ENCODE measurements around the gene NIN. TPM values are rescaled to one million over a fixed set of nuclear protein-coding genes. Genes with fewer than 3 reads are reported as not detected.
"Not testable (repeated sequence)": the region's sequence is repeated elsewhere in the genome, so short reads cannot be mapped to it uniquely, and the experiment has no call there.

NIN gene
- total RNA-seq, 6 experiments from 2014 or later = 43.7 to 66.3 (median 57.4) TPM

- H3K9me3 Mint-ChIP-seq = no peaks in the 10 kb centered on the region
- DNase-seq = no peak
- H3K36me3 Mint-ChIP-seq (ENCODE audit: low read depth) = peaks cover 8% of the 10 kb centered on the region; the same call in 1 of the 2 replicates
- no peaks in the 10 kb centered on the region for H3K27me3 Mint-ChIP-seq (ENCODE audit: insufficient read depth)
- H3K4me3 Mint-ChIP-seq = no peak overlapping the region
- peaks cover 44% of the 10 kb centered on the region for H3K4me1 Mint-ChIP-seq (ENCODE audit: low read depth)
- H3K27ac Mint-ChIP-seq = no peak overlapping the region
- TF ChIP-seq CTCF (IDR thresholded peaks at IDR 0.05) = no peak
Observed at GRCh38 chr14:50822501-50823042, 8.4 kb downstream of the NIN start.

- TF ChIP-seq CTCF (IDR thresholded peaks at IDR 0.05) = no peak
- Mint-ChIP-seq H3K4me3 (no peak overlapping the region), H3K27ac (0 out of 2 replicates have a peak overlapping the region, but pooled peaks have one; percentile 10), H3K36me3 (ENCODE audit: low read depth) (peaks cover 8% of the 10 kb centered on the region; the same call in 1 of the 2 replicates), H3K9me3 (no peaks in the 10 kb centered on the region), H3K27me3 (ENCODE audit: insufficient read depth) (no peaks in the 10 kb centered on the region; the same call in 1 of the 2 replicates), H3K4me1 (ENCODE audit: low read depth) (peaks cover 49% of the 10 kb centered on the region)
- no peak for DNase-seq
Observed at GRCh38 chr14:50821510-50822464, 9.2 kb downstream of the NIN start.

DNA sequence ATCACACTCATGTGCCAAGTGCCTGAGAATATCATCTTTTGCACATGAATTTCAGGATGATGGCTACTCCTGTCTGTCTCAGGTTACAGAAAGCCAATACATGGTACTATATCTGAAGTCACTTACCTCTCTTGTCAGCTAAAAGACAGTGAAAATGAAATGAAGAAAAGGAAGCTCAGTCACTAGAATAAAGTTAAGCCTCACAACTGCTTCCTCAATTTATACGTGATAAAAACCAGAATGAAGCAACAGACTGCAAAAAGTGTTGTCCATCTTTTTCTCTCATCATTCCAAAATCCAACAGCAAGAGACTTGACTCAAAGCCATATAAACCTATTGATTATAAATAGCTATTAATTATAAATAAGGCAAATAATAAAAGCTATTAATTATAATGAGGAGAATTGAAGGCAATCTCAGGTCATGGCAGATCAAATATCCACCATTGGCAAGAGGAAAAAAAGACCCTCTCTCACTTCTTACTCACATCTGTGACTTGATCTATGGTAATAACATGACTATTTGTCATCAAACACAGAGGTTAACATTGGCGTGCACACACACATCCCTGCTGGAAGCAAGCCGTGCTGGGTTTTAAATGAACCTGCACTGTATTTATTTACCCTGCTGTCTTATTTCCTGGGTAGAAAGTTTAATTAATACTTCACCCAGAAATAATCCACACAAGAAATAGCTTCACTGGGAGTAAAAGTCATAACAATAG lies 10.0 kb downstream of the NIN start:
- H3K27ac Mint-ChIP-seq = no peak overlapping the region
- no peaks in the 10 kb centered on the region; the same call in 1 of the 2 replicates for H3K27me3 Mint-ChIP-seq (ENCODE audit: insufficient read depth)
- H3K4me1 Mint-ChIP-seq (ENCODE audit: low read depth) = peaks cover 51% of the 10 kb centered on the region
- no peaks in the 10 kb centered on the region for H3K9me3 Mint-ChIP-seq
- no peak overlapping the region for H3K4me3 Mint-ChIP-seq
- DNase-seq = no peak
- TF ChIP-seq CTCF (IDR thresholded peaks at IDR 0.05) = no peak
- H3K36me3 Mint-ChIP-seq (ENCODE audit: low read depth) = peaks cover 8% of the 10 kb centered on the region; the same call in 1 of the 2 replicates

DNA sequence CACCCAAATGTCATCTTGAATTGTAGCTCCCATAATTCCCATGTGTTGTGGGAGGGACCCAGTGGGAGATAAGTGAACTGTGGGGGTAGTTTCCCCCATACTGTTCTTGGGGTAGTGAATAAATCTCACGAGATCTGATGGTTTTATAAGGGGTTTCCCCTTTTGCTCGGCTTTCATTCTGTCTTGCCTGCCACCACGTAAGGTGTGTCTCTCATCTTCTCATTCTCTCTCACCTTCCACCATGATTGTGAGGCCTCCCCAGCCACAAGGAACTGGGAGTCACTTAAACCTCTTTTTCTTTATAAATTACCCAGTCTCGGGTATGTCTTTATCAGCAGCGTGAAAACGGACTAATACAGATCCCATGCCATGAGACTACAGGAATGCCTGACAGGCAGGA lies 11.7 kb downstream of the NIN start:
- not testable (repeated sequence) for H3K4me3 Mint-ChIP-seq; H3K27me3 Mint-ChIP-seq (ENCODE audit: insufficient read depth); DNase-seq; H3K27ac Mint-ChIP-seq; H3K9me3 Mint-ChIP-seq
- peaks cover 24% of the 10 kb centered on the region for H3K36me3 Mint-ChIP-seq (ENCODE audit: low read depth)
- peaks cover 47% of the 10 kb centered on the region for H3K4me1 Mint-ChIP-seq (ENCODE audit: low read depth)

DNA sequence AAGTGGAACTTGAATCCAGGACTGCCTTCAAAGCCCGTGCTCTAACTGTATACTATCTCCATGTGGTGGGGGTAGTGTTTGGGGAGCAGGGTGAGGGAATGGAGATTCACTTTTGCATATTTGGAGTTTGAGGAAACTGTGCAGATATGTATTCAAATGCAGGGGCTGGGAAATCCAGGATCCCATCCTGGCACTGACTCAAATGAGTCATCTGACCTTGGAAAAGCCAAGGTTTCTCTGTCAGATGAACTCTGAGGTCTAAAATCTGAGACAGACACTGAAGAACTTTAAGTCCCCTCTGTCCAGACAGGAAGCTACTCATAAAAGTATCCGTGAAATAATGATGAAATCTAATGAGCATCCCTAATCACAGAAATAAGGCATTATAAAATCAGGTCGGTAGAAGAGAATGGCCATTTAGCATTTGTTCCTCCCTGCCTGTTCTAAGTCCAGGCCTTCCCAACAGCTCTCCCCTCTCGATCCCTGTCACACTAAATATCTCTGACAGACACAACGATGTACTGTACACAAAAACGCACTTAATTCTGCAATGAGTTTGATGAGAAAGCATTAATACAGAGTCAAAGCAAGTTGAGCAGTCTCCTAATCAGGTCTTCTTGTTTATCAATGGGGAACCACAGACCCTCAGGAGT lies 14.4 kb downstream of the NIN start:
- peaks cover 25% of the 10 kb centered on the region for H3K4me1 Mint-ChIP-seq (ENCODE audit: low read depth)
- no peak overlapping the region for H3K4me3 Mint-ChIP-seq
- H3K27ac Mint-ChIP-seq = peak overlapping the region; percentile 47
- H3K9me3 Mint-ChIP-seq = peaks cover 6% of the 10 kb centered on the region; the same call in 1 of the 2 replicates
- no peak for DNase-seq
- H3K36me3 Mint-ChIP-seq (ENCODE audit: low read depth) = peaks cover 21% of the 10 kb centered on the region
- TF ChIP-seq CTCF (IDR thresholded peaks at IDR 0.05) = no peak
- no peaks in the 10 kb centered on the region; the same call in 1 of the 2 replicates for H3K27me3 Mint-ChIP-seq (ENCODE audit: insufficient read depth)

DNA sequence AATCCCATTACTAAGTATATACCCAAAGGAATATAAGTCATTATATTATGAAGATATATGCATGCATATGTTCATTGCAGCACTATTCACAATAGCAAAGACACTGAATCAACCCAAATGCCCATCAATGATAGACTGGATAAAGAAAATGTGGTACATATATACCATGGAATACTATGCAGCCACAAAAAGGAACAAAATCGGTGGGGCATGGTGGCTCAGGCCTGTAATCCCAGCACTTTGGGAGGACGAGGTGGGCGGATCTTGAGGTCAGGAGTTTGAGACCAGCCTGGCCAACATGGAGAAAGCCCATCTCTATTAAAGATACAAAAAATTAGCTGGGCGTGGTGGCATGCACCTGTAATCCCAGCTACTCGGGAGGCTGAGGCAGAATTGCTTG lies 15.4 kb downstream of the NIN start:
- DNase-seq; H3K27ac Mint-ChIP-seq; H3K27me3 Mint-ChIP-seq (ENCODE audit: insufficient read depth); H3K9me3 Mint-ChIP-seq; H3K4me3 Mint-ChIP-seq: not testable (repeated sequence)
- Mint-ChIP-seq H3K36me3 (ENCODE audit: low read depth) (peaks cover 18% of the 10 kb centered on the region), H3K4me1 (ENCODE audit: low read depth) (peaks cover 20% of the 10 kb centered on the region)

DNA sequence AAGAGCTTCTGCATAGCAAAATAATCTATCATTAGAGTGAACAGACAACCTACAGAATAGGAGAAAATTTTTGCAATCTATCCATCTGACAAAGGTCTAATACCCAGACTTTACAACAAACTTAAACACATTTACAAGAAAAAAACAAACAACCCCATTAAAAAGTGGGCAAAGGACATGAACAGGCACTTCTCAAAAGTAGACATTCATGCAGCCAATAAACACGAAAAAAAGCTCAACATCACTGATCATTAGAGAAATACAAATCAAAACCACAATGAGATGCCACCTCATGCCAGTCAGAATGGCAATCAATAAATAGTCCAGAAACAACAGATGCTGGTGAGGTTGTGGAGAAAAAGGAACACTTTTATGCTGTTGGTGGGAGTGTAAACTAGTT lies 15.9 kb downstream of the NIN start:
- not testable (repeated sequence) for H3K27ac Mint-ChIP-seq; H3K4me3 Mint-ChIP-seq; DNase-seq; H3K27me3 Mint-ChIP-seq (ENCODE audit: insufficient read depth); H3K9me3 Mint-ChIP-seq
- H3K36me3 Mint-ChIP-seq (ENCODE audit: low read depth) = peaks cover 18% of the 10 kb centered on the region
- peaks cover 20% of the 10 kb centered on the region for H3K4me1 Mint-ChIP-seq (ENCODE audit: low read depth)
